Activated CD4-positive, alpha-beta T cell treated with anti-CD3 and anti-CD28 coated beads, Interleukin-2, amount 50 U/mL, for 16 hours (primary cell): ENCODE measurements around the gene BOLL.
A peak's percentile ranks its signal among the peaks of the same experiment; 100 is the strongest.
"Not testable (repeated sequence)": the region's sequence is repeated elsewhere in the genome, so short reads cannot be mapped to it uniquely, and the experiment has no call there.

Source experiments
- DNase-seq: peaks from one replicate; pipeline ENCODE4 v3.0.0-alpha.2; 2020

The BOLL gene

DNA sequence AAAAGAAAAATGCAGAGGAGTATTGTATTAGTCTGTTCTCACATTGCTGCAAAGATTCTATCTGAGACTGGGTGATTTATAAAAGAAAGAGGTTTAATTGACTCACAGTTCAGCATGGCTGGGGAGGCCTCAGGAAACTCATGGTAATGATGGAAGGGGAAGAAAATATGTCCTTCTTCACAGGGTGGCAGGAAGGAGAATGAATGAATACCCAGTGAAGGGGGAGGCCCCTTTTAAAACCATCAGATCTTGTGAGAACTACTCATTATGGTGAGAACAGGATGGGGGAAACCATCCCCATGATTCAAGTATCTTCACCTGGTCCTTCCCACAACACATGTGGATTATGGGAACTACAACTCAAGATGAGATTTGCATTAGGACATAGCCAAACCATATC, 10.2 kb upstream of the BOLL start:
- DNase-seq, result no peak

DNA sequence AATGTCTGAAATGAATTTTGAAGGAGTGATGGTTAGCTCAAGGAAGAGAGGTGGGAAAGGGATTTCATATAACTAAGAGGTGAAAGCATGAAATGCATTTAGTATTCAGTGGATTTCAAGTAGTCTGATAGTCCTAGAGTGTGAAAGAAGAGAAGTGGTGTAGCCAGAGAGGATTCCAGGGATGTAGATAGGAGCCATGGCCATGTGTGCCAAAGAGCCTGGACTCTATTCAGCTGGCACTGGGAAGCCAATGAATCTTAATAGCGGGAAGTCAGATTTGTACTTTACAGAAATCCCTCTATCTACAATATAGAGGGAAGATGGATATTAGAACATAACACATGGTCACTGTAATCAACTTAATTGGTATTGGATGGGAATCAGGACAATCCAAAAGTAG, 8.3 kb upstream of the BOLL start:
- no peak for DNase-seq

- peak; percentile 64 for DNase-seq
Measured at GRCh38 chr2:197786010-197786877, 1.1 kb upstream of the BOLL start.

DNA sequence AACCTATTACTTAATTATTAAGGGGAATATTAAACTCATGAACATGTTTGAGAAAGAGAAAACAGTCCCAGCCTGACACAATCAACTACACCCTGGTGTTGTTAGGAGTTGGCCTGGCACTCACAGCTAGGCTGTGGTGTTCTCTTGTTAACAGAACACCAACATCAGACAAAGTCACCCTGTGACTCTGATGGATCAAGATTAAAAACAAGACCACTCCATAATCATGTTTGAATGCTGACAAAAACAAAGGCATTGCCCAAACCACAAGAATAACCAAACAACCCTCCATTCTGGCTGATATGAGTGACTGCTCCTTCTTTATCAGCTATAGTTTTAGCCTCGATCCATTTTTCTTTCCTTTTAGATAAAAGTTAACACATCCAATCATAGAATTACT, 3.0 kb downstream of the BOLL start:
- peak; percentile 30 for DNase-seq

DNA sequence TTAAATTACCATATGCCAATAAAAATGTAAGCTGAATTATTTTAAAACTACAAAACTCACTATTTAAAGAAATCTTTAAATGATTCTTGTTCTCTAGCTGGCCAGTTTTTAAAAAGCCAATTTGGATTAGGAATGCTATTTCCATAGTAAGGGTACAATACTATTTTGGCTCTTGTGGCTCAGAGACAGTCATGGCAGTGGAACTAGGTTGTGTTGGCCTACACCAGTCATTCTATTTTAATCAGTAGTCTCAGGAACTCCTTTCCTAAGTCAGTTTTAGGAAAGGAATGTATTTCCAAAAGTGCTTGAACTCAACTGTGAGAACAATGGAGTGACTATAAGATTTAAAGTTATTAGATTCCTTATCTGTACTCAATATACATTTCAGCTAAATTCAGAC, 5.9 kb downstream of the BOLL start:
- no peak for DNase-seq

DNA sequence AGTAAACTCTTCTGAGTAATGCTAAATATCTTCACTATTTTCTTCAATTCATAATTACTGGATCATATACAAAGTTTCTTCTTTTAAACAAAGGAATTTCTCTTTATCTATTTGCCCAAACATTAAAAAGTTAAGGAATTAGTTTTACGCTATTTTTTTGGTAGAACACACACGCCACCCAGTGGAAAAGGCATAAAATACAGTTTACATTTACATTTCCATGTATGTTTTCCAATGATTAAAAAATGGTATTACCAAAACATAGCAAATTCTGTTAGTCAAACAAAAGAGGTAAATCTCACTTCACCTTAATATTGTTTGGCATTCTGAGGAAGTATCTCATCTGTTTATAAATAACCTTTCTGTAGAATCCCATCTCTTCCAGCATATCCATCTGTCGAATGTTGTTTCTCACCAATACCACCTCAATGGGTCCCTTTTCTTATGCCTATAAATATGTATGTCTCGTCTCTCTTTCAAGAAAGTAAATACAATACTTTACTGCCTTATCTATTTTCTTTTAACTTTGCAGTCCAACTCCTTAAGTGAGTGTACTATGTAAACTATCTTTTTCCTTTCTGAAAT, 7.2 kb downstream of the BOLL start:
- peak; percentile 26 for DNase-seq

GRCh38 chr2:197760293-197760657, 24.8 kb downstream of the BOLL start:
- no peak for DNase-seq

DNA sequence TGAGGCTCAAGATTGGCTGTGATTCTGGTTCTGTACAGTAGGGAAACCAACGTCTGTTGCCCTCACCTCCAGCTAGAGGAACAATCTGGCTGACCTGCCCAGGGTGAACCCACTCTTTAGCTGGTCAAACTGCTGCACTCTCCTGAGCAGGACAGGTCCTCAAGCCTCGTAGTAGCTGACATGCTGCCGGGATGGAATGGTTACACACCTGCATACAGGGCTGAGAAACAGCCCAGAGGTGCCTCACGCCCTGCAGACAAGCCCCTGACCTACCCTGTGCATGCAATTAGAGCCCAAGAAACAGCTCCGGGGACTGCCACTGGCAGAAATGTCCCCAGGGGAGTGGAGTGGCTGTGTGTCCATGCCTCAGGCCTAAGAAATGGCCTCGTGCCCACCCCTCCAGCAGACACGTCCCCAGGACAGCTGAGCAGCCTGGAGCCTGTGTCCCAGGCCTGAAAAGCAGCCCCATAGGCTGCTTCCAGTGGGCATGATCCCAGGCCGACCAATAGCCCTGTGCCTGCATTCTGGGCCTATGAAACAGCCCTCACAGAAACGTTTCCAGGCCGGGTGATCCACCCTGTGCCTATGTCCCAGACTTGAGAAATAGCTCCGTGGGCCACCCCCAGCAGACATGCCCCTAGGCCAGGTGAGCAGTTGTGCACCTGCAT, 25.4 kb downstream of the BOLL start:
- no peak for DNase-seq

GRCh38 chr2:197759013-197759412, 26.1 kb downstream of the BOLL start:
- no peak for DNase-seq

- DNase-seq, result no peak
Measured at GRCh38 chr2:197740200-197740599, 44.9 kb downstream of the BOLL start.

DNA sequence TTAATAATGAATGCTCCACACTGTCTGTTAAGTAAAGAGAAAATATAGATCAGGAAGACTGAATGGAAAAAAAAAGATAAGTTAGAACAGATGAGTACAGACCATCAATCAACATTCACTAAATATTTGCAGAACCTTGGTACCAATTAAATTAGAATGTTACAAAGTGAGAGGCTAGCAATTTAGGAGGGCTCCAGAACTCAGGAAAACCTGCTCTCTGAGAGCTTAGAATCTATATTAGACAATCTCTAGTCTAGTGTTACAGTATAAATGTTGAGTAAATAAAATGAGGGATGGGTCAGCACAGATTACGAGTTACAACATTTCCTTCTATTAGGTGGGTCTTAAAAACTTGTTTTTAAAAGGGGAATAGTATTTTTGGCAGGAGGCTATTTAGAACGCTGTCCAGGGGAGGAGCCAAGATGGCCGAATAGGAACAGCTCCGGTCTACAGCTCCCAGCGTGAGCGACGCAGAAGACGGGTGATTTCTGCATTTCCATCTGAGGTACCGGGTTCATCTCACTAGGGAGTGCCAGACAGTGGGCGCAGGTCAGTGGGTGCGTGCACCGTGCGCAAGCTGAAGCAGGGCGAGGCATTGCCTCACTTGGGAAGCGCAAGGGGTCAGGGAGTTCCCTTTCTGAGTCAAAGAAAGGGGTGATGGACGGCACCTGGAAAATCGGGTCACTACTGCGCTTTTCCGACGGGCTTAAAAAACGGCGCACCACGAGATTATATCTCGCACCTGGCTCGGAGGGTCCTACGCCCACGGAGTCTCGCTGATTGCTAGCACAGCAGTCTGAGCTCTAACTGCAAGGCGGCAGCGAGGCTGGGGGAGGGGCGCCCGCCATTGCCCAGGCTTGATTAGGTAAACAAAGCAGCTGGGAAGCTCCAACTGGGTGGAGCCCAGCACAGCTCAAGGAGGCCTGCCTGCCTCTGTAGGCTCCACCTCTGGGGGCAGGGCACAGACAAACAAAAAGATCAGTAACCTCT, 56.3 kb downstream of the BOLL start:
- not testable (repeated sequence) for DNase-seq

- no peak for DNase-seq
Measured at GRCh38 chr2:197727011-197727410, 58.1 kb downstream of the BOLL start.

- DNase-seq, result no peak
Measured at GRCh38 chr2:197717863-197718262, 67.3 kb downstream of the BOLL start.

DNA sequence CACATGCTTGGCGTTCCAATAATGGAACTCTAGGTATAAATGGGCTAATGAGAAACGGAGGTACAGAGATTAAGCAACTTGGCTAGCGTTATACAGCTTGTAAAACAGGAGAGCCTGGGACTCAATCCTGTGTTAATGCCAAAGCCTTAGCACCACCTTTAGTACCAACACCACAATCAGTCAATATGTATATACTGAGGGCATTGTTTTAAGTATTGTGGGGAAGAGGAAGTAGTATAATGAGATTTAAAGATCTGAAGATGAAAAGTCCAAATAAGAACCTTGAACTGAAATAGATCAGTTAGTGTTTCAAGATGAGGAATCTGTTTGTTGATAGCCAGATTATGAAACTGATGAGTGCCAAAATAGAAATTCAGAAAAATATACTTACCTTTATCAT, 71.8 kb downstream of the BOLL start:
- no peak for DNase-seq

DNA sequence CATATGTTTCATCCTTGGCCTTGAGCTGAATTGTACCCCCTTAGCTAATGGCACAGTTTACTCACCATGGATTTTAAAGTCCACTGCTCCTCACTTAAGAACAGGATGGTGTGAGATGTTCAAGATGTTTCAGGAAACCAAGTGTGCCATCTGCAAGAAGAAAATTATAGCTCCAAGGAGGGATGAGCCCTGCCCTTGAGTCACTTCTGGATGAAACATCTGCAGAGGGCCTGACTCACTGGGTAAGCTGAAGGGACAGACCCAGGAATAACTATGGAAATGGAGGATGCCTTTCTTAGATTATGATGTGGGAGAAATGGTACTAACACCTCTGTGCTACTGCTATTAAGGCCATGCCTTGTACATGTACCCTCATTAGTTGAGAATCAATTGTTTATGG, 73.5 kb downstream of the BOLL start:
- DNase-seq, result no peak

DNA sequence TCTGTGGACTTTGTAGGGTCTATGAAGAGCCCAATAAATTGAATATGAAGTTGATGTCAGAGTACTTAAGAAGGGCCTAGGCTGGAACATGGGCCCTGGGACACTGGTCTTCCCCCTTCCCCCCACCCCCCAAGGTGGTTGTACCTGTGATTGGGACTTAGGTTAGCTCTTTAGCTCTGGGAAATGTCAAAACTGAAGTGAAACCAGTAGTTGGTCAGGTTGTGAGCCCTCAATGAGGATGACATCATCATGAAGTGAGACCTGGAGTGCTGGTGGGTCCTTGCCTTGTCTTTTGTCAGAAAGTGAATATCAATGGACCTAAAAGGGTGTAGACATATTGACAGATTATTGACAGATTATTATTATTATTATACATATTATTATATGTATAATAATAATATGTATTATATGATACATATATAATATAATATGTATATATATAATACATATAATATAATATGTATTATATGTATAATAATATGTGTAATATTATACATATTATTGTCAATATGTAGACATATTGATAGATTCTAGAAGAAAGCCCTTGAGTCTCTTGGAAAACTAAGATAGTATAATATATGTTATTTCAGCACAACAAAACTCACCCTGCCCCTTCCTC, 74.6 kb downstream of the BOLL start:
- DNase-seq, result peak; percentile 67

DNA sequence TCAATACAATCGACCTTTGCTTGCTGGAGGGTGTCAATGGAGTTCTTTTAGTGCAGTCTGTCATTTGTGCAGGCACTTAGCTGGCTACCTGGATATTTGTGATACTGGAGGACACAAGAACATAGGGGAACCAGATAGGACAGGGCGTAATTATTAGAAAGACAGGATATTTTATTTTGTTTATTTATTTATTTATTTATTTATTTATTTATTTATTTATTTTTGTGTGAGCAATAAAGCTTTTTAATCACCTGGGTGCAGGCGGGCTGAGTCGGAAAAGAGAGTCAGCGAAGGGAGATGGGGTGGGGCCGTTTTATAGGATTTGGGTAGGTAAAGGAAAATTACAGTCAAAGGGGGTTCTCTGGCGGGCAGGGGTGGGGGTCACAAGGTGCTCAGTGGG, 76.0 kb downstream of the BOLL start:
- not testable (repeated sequence) for DNase-seq

DNA sequence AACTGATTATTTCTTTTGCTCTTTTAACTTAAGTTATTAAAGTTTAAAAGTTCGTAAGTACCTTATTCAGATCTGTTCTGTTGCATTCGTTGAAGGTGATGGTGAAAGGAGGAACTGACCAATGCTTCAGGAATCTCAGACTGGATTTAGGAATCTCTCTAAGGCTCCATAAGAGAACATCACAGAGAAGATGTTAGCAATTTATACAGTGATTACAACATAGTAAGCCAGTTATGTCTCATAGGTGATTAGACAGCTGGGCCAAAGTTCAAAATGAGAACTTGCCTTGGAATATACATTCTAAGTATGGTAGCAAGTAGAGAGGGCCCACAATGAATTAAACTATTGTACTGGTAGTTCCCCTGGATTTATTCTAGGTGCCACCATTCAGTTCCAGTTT, 76.8 kb downstream of the BOLL start:
- no peak for DNase-seq

- peak; percentile 39 for DNase-seq
Measured at GRCh38 chr2:197707316-197708213, 77.6 kb downstream of the BOLL start.

DNA sequence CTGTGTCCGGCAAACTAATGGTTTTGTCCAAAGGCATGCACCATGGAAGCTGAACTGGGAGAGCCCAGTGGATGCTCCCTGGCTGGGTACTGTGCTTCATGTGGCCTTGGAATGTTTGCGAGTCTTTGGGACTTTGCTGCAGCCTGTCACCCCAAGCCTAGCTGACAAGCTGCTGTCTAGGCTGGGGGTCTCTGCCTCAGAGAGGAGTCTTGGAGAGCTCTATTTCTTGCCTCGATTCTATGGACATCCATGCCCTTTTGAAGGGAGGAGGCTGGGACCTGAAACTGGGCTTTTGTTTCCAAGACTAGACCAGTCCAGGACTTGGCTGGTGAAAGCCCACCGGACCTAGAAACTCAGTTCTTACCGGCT, 78.3 kb downstream of the BOLL start:
- no peak for DNase-seq
